Myocyte (in vitro differentiated cells): ENCODE measurements around the gene TMEM233. TPM values are rescaled to one million over a fixed set of nuclear protein-coding genes. Genes with fewer than 3 reads are reported as not detected.
A peak's percentile ranks its signal among the peaks of the same experiment; 100 is the strongest.
"Not testable (repeated sequence)": the region's sequence is repeated elsewhere in the genome, so short reads cannot be mapped to it uniquely, and the experiment has no call there.

Experiments used
- DNase-seq: peaks from one replicate; pipeline ENCODE4 v3.0.0-alpha.2; 2012; ENCODE audit warnings: low read depth
- total RNA-seq: library from RNA; depleted of rRNA; stranded (reverse); fragments of >200 nt; gene quantifications from 2 replicates; pipeline ENCODE4 v1.2.3, GENCODE V29; 2014

TMEM233 gene
- total RNA-seq, 1 donor from 2014 or later, result 5.4 TPM

DNA sequence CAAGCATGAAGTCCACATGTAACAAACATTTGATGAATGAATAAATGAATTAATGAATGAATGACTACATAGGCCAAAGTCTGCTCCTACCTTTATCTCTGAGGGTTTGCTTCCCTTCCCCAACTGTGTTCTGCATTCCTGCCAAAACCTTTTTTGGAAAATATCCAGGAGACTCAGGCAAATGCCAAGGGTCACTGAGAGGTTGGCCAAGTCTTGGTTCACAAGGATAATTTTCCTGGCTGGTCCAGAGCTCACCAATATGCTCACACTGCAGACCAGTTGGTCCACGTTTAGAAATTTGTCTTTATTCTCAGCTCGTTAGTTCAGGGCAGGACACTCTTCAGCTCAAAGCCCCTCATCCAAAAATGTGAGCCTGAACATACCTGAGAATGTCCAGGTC lies 10.2 kb downstream of the TMEM233 start:
- DNase-seq, result no peak

DNA sequence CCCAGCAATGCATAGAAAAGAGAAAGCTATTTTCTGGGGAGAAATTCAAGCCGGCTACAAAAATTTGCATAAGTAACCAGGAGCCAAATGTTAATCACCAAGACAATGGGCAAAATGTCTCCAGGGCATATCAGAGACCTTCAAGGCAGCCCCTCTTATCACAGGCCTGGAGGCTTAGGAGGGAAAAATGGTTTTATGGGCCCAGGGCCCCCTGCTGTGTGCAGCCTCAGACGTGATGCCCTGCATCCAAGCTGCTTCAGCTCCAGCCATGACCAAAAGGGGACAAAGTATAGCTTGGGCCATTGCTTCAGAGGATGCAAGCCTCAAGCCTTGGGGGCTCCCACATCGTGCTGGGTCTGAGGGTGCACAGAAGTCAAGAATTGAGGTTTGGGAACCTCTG lies 15.8 kb downstream of the TMEM233 start:
- DNase-seq, result no peak

DNA sequence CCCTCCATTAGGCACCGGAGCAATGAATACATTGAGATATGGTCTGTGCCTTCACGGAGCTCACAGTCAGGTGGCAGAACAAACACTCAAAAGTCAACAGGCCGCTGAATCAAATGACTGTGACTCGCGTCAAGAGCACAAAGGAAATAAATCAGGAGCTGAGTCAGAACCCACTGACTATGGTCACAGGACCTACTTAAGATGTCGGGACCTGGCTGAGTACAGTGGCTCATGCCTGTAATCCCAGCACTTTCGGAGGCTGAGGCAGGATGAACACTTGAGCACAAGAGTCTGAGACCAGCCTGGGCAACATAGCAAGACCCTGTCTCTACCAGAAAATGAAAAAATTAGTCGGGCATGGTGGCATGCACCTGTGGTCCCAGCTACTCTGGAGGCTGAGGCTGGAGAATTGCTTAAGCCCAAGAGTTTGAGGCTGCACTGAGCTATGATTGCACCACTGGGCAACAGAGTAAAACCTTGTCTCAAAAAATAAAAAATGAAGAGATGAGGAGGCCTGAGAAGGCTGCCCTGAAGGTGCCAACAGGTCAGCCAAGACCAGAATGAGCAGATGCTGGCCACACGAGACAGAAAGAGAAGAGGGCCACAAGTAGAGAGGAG lies 19.9 kb downstream of the TMEM233 start:
- DNase-seq, result peak; percentile 70

DNA sequence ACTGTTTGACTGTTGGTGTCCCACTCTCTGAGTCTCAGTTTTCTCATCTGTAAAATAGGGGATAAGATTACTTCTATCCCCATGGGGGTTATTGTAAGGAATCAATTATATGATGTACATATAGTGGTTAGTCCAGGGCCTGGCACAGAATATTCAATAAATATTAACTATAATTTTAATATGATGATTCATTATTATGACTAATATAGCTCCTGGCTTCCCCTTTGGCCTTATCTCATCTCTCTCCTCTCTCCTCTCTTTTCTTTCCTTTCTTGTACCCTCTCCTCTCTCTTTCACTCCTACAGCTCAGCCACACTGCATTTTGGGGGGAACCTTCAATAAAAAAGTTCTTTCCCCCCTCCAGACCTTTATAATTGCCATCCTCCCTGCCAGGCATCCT lies 21.1 kb downstream of the TMEM233 start:
- DNase-seq, result no peak

DNA sequence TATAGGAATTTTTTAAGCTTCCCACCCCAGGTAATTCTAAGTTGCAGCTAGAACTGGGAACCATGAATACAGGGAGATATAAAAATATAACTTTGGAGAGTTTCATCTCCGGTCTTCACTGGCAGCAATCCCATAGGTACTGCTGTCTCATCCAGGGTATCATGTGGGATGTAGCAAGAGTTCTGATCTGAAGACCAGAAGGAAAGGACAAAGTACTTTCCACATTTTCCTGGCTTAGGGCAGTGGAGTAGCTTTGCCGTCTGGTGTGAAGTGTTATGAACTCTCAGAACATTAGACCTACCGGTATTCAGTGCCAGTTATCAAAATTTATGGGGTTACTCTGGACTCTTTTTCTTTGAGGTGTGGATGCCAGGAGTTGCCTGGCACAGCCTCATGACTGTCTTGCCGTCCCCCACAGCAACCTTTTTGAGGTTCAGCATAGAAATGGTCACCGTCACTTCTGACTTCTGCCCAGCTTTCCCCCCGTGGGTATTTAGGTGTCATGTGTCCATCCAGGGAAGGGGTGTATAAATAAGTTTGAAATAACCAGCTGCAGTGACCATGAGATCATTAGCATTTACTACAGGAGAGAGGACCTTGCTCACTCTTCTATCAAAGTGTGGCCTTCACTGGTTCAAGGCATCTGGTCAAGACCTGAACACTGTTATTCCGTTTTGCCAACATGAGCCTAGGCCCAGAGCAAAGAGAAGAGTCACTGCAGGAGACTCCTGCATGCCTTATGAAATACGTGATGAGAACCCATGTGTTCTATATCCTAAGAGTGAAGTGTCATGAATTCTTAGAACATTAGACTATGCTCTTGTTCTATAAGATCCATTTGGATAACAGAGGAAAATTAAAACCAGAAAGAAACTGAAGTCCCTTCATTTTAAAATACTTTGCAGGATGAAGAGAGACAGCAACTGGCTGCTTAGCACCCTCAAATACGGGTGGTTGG lies 22.2 kb downstream of the TMEM233 start:
- peak; percentile 19 for DNase-seq

DNA sequence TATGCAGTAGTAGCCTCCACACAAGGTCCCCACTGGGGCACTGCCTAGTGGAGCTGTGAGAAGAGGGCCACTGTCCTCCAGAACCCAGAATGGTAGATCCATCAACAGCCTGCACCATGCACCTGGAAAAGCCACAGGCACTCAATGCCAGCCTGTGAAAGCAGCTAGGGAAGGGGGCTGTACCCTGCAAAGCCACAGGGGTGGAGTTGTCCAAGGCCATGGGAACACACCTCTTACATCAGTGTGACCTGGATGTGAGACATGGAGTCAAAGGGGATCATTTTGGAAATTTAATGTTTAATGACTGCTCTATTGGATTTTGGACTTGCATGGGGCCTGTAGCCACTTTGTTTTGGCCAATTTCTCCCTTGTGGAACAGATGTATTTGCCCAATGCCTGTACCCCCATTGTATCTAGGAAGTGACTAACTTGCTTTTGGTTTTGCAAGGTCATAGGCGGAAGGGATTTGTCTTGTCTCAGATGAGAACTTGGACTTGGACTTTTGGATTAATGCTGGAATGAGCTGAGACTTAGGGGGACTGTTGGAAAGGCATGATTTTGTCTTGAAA lies 24.8 kb downstream of the TMEM233 start:
- DNase-seq, result not testable (repeated sequence)

DNA sequence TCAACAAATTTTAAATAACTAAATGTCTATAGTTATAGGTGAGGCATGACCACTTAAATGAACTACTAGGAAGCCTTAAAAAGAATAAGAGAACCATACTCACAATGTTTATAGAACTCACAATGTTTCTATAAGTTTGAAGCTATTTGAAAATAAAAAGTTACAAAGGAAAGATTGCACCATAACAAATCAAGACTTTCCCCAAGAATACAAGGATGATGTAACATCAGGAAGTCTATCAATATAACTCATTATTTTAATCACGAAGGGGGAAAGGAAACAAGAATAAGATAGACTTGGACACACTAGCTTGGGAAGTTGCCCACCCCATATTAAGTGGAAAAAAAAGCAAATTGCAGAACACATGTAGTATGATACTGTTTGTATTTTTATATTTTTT lies 26.9 kb downstream of the TMEM233 start:
- DNase-seq, result no peak

DNA sequence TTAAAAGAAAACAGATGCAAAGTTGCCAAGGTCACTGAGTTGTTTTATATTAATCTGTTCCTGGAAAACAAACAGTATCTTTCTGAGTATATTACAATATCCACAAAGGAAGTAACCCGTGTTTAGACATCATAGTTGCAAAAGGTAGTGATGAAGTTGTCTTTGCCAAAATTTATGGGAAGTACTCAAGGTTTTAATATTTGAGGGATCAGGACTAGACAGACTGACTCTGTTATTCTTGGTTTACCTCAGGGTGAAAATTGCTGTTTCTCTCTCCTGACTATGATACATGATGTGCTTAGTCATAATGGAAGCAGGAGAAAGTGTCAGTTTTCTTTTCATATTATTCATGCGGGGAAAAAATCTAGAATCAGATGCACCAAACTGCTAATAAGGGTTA lies 28.3 kb downstream of the TMEM233 start:
- DNase-seq, result no peak

DNA sequence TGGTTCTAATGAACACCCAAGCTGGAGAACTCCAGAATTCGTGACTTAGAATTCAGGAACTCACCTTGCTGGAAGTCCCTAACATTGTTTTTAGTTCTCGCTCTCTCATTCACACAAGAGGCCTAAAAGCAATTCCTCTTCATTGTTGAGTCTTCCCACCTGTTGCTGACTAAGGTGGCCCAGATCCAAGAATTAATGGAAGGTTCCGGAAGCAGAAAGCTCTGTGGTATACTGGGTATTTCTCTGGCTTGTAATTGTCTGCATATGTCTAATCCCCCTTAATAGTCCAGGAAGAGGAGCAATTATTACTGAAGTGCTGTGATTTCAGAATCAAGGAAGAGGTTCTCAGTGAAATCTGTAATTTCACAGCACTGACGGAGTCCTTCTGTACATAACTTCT lies 31.4 kb downstream of the TMEM233 start:
- DNase-seq, result peak; percentile 73

DNA sequence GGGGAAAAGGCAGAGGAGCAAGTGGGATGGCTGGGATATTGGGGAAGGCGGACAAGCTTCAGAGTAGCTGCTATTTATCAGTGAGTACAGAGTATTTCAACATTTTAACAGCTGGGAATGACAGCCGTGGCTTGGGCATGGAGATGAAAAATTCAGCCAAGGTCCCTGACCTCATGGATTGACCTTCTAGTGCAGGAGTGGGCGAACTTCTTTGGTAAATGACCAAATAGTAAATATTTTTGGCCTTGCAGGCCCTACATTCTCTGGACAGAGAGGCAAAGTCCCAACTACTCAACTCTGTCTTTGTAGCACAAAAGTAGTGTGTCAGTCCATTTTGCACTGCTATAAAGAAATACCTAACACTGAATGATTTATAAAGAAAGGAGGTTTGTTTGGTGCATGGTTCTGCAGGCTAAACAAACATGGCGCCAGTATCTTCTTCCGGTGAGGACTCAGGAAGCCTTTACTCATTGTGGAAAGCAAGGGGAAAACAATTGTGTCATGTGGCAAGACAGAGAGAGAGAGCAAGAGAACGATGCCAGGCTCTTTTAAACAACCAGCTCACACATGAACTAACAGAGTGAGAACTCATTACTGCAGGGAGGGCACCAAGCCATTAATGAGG lies 33.6 kb downstream of the TMEM233 start:
- peak; percentile 39 for DNase-seq

DNA sequence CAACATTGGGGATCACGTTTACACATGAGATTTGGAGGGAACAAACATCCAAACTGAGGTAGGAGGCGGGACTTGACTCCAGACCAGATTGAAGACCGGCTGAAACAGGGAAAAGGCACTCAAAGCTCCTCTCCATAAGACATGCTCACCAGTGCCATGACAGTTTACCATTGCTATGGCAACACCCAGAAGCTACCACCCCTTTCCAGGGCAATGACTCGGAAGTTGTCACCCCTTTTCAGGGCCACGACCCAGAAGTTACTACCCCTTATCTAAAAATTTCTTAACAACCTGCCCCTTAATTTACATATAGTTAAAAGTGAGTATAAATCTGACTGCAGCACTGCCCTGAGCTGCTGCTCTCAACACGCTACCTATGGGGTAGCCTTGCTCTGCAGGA lies 34.1 kb downstream of the TMEM233 start:
- DNase-seq, result no peak

DNA sequence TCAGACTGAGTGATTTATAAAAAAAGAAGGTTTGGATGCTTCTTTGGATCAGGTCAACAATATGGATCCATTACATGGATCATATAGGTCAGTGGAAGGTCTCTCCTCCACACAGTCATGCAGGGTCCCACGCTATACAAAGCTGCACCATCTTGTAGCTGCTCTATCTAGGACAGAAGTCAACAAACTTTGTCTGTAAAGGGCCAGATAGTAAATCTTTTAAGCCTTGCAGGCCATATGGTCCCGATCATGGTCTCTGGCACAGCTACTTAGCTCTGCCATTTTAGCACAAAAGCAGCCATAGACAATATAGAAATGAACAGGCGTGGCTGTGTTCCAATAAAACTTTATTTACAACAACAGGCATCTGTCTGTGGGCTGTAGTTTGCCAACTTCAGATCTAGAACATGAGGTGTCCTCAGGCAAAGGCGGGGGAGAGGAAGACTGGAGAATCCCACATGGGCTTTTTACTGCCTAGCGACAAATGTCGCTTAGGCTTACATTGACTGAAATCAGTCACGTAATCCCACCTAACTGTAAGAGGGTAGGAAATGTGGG lies 36.7 kb downstream of the TMEM233 start:
- no peak for DNase-seq

DNA sequence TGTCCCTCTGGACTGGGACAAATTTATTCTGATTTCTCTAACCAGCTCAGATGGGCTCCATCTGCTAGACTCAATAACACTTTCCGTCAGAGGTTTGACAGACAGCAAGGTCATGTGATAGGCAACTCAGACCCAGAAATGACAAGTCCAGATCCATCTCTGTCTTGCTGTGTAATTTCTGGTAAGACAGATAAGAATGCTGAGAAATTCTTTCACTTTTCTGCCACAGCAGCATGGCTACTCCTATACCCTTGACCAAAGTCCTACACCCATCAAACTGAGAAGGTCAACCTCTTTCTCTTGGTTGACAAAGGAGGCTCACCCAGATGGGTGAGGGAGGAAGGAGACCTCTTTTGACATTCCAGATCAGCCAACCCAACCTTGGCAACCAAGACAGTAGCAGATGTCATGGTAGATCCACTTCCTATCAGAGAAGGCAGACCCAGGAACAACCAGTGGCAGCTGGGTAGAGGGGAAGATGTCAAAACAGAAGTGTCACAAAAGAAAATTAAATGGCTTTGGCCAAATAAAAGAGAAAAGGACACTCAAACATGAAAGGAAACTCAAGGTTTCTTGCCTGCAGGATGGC lies 37.5 kb downstream of the TMEM233 start:
- no peak for DNase-seq

DNA sequence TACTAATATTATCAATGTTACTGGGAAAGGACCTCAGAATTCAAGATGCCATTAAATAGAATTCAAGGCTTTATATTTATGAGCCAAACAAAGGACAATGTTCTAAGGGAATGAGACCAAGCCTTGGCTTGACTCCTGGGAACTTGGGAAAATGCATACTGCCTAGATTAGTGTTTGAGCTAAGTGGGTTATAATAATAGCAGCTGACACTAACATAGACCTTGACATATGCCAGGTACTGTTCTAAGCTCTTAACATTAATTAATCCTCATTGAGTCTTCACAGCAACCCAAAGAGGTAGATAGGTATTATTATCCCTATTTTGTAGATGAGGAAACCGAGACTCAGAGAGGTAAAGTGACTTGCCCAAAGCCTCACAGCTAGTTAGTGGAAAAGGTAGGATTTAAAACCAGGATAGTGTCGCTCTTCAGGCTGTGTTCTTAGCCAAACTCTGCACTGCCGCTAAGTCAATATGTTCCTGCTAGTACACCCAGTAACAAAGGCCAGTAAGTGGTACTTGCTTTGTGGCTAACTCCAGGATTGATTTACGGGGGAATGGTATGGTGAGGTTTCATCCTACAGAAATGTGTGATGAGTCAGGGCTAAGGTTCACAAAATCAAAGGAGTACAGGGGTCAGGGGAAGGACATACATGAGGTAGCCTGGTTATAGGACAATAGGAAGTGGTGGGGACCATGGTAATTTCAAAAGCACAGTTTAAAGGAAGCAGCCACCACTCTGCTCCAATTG lies 38.5 kb downstream of the TMEM233 start:
- DNase-seq, result no peak

DNA sequence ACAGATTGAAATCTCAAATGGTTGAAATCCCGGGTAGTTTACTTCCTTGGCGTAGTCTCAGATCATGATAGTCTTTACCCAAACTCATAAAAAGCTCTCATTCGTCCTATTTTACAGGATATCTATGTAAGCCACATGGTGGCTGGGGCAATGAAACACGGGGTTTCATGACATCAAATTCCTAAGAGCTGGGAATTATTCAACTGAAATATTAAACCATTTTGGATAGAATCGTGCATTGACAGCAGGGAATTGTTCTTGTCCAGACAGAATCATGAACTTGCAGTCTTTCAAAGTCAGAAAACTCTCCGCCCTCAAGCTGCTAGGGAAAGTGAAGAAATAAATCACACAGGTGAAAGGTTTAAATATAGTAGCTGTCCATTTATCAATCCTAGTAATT lies 41.2 kb downstream of the TMEM233 start:
- no peak for DNase-seq

DNA sequence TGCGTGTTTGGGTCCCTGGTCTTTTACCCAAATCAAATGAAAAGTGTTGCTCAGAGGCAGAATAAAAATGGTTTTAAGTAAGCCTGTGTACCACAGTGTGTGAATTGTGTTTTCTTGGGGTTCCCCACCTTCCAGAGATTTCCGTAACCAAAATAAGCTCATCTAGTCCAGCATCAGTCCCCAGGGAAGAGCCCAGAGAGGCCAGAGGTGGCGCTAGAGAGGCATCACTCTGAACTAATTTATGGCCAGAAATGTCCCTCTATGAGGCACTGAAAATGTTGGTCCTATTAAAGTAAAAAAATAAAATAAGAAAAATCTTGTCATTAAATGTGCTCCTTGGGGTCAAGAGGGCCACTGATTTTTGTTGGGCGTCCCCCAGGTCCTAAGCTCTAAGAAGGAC lies 49.4 kb downstream of the TMEM233 start:
- no peak for DNase-seq

DNA sequence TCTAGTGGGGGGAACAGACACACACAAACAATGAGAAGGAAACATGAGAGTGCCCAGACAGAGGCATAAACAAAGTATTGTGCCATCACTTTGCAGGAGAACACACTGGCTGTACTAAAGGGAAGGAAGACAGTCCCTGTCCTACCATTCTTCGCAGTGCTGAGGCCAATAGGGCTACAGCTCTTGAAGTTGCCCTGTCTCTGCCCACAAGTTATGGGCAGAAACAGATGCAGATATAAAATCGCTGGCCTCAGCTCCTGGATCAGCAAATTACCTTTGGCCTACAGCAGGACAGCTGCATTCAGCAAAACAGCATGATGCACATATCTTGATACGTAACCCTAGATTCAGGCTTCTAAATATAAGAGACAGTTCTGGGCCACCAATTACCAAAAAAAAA lies 51.4 kb downstream of the TMEM233 start:
- DNase-seq, result peak; percentile 89

DNA sequence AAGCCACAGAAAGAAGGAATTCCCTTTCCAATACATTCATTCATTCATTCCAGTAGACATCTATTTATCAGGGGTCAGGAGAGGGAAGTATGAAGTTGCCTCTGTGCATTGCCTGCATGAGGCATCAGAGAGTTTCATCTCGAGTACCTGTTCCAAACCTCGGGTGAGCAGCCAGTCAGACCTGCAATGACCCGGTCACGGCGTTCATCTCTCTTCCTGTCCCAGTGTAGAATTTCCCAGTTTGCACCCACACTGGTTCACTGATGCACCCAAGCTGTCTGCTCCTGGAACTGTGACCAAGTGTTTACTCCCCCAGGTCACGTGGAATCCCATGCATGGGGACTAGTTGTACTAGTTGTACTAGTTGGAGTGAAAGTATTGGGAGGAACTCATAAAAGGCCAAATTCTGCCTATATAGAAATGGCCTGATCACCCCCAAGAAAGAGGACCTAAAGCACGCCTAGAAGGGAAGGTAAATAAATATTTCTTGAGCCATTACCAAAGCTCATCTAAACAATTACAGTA lies 52.0 kb downstream of the TMEM233 start:
- DNase-seq, result no peak

DNA sequence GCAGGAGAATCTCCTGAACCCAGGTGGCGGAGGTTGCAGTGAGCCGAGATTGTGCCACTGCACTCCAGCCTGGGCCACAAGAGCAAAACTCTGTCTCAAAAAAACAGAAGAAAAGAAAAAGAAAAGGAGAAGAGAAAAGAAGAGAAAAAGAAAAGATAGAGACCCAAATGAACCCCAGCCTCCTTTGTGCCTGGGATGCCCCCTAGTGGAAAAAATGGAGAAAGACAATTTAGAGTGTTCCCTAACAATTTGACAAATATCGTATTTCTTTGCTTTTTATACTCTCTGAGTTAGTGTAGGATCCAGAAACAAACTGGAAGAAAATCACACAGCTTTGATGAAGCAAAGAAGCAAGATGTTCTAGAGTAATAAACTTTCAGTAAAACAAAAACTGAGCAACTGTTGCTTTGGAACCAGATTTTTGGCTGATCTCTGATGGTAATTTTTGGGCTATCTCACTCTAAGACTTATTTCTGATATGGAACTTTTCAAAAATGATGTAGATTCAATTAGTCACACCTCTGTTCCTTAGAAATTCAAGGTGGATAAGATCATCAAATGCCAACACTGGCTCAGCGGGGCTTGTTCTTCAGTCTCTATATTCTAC lies 55.7 kb downstream of the TMEM233 start:
- peak; percentile 53 for DNase-seq

DNA sequence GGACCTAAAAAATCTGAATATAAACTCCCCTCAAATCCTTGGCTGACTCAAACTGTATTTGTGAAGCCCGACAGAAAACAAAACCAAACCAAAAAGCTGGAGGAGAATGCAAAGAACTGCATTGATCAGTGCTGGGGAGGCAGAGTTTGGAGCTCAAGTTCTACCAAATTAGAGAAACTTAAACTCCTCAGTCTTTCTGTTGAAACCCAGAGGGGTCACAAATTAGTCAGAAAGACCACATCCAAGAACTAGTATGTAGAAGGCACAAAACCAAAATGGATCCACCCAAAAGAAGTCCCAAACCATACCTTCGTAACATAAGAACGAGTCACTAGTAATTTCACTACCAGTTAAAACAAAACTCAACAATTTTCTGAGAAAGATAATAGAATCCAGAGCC lies 59.1 kb downstream of the TMEM233 start:
- DNase-seq, result no peak
